Prostate gland (tissue), 2 donors: ENCODE measurements around the gene RGS10. TPM values are rescaled to one million over a fixed set of nuclear protein-coding genes. Genes with fewer than 3 reads are reported as not detected.

Source experiments
- DNase-seq: peaks from one replicate; pipeline ENCODE4 v3.0.0-alpha.2; 2019; ENCODE audit warnings: low spot score
- H3K27ac ChIP-seq, 2 donors: fragments of 200-600 bp; sonication (generic); 2 replicates each; pipeline ENCODE4 v1.5.1; 2017 to 2019
- H3K27me3 ChIP-seq: fragments of 200-600 bp; sonication (generic); replicated peaks from 2 replicates; pipeline ENCODE4 v1.5.1; 2019; ENCODE audit not compliant: insufficient read depth
- H3K36me3 ChIP-seq, 2 donors: fragments of 200-600 bp; sonication (generic); 1 replicate in 1 of 2; 2 replicates in 1 of 2; pipeline versions ENCODE4 v1.5.1 to v1.8.1; 2017 to 2019
- H3K4me1 ChIP-seq: fragments of 200-600 bp; sonication (generic); replicated peaks from 2 replicates; pipeline ENCODE4 v1.5.1; 2019
- H3K4me3 ChIP-seq, 2 donors: fragments of 200-600 bp; sonication (generic); 2 replicates each; pipeline ENCODE4 v1.5.1; 2017 to 2019
- H3K9me3 ChIP-seq: fragments of 200-600 bp; sonication (generic); 2 replicates; pipeline ENCODE4 v1.5.1; 2017
- CTCF ChIP-seq, 4 experiments: fragments of 200-600 bp in 2 of 4; fragments of 450-650 bp in 2 of 4; sonication (generic) in 2 of 4; IDR thresholded peaks; 1 replicate in 3 of 4; 2 replicates in 1 of 4; pipeline ENCODE4 v1.5.1; 2016 to 2019; ENCODE audit warnings: antibody characterized with exemption in 4 of 4, mild to moderate bottlenecking in 2 of 4, moderate library complexity in 2 of 4
- POLR2A ChIP-seq: fragments of 450-650 bp; IDR thresholded peaks from one replicate; pipeline ENCODE4 v1.6.1; 2016; ENCODE audit warnings: antibody characterized with exemption, mild to moderate bottlenecking
- POLR2AphosphoS5 ChIP-seq: sonication (generic); formaldehyde crosslinking; IDR thresholded peaks from one replicate; pipeline ENCODE4 v1.6.1; 2017; ENCODE audit warnings: antibody characterized with exemption
- WGBS: methylation state at CpG from one replicate; pipeline ENCODE4 v1.1.5; 2018; 5-methylcytosine and 5-hydroxymethylcytosine counted together
- intact Hi-C: fragments of 100-400 bp; cut with DNase I; formaldehyde crosslinking; loops from one replicate; pipeline ENCODE4 v1.14.2; 2022
- total RNA-seq, 2 donors: library from RNA; depleted of rRNA; stranded (reverse); fragments of >200 nt; gene quantifications; one replicate each; pipeline ENCODE4 v1.1.0, GENCODE V29; 2016

Gene RGS10
- total RNA-seq, 2 donors from 2014 or later = 12.4 to 67.7 TPM

- TF ChIP-seq CTCF (IDR thresholded peaks at IDR 0.05) (no peak), POLR2AphosphoS5 (no peak), POLR2A (no peak)
- H3K27ac ChIP-seq = no peak overlapping the region
- H3K9me3 ChIP-seq = no peaks in the 10 kb centered on the region
- no peaks in the 10 kb centered on the region for H3K36me3 ChIP-seq
- H3K4me1 ChIP-seq = no peaks in the 10 kb centered on the region
- intact Hi-C loops = no loop called here
- no peak overlapping the region for H3K4me3 ChIP-seq
- no peak for DNase-seq
- no peaks in the 10 kb centered on the region for H3K27me3 ChIP-seq
- 74% methylated on average over 3 of the region's 3 CpGs for WGBS
These were observed 71.4 kb downstream of the RGS10 start for GRCh38 chr10:119470920-119471702.

GRCh38 chr10:119469846-119470245 lies 72.7 kb downstream of the RGS10 start:
- intact Hi-C loops = no loop called here
- no peaks in the 10 kb centered on the region for H3K9me3 ChIP-seq
- no peaks in the 10 kb centered on the region for H3K36me3 ChIP-seq
- WGBS = 30% methylated on average over 7 of the region's 7 CpGs
- no peak for TF ChIP-seq POLR2AphosphoS5
- H3K4me3 ChIP-seq = no peak overlapping the region
- H3K27me3 ChIP-seq = no peaks in the 10 kb centered on the region
- no peak for DNase-seq
- H3K27ac ChIP-seq = no peak overlapping the region
- H3K4me1 ChIP-seq = no peaks in the 10 kb centered on the region

- TF ChIP-seq POLR2A (no peak), POLR2AphosphoS5 (no peak), CTCF (IDR thresholded peaks at IDR 0.05) (no peak)
- H3K4me1 ChIP-seq = no peaks in the 10 kb centered on the region
- H3K36me3 ChIP-seq = no peaks in the 10 kb centered on the region
- intact Hi-C loops = no loop called here
- WGBS = 88% methylated on average over 8 of the region's 8 CpGs
- no peaks in the 10 kb centered on the region for H3K9me3 ChIP-seq
- no peak overlapping the region for H3K4me3 ChIP-seq
- DNase-seq = no peak
- H3K27me3 ChIP-seq = no peaks in the 10 kb centered on the region
- no peak overlapping the region for H3K27ac ChIP-seq
These were observed 73.2 kb downstream of the RGS10 start for GRCh38 chr10:119469325-119469707.

- H3K36me3 ChIP-seq = no peaks in the 10 kb centered on the region
- H3K4me3 ChIP-seq = no peak overlapping the region
- no peaks in the 10 kb centered on the region for H3K4me1 ChIP-seq
- 66% methylated on average over 11 of the region's 13 CpGs for WGBS
- H3K27me3 ChIP-seq = no peaks in the 10 kb centered on the region
- no peaks in the 10 kb centered on the region for H3K9me3 ChIP-seq
- DNase-seq = no peak
- intact Hi-C loops = no loop called here
- H3K27ac ChIP-seq = no peak overlapping the region
- TF ChIP-seq CTCF (IDR thresholded peaks at IDR 0.05) = no peak
These were observed 73.8 kb downstream of the RGS10 start for GRCh38 chr10:119468542-119469324.

- intact Hi-C loops = no loop called here
- TF ChIP-seq CTCF (IDR thresholded peaks at IDR 0.05) (no peak), POLR2AphosphoS5 (no peak), POLR2A (no peak)
- Histone ChIP-seq H3K4me1 (no peaks in the 10 kb centered on the region), H3K27ac (no peak overlapping the region), H3K36me3 (no peaks in the 10 kb centered on the region), H3K27me3 (no peaks in the 10 kb centered on the region), H3K4me3 (no peak overlapping the region), H3K9me3 (no peaks in the 10 kb centered on the region)
- WGBS = 66% methylated on average over 7 of the region's 7 CpGs
- DNase-seq = no peak
These were observed 75.9 kb downstream of the RGS10 start for GRCh38 chr10:119466655-119467054.
